AG09309 (cell line): ENCODE results near the gene FBXO44.
A peak's percentile ranks its signal among the peaks of the same experiment; 100 is the strongest.

Experiments
- DNase-seq: peaks from one replicate; pipeline ENCODE4 v3.0.0-alpha.2; 2010; ENCODE audit warnings: low read depth
- H3K4me3 ChIP-seq: 2 replicates; pipeline ENCODE4 v1.5.1; 2011; ENCODE audit warnings: mild to moderate bottlenecking, low read depth, low read length, moderate library complexity; ENCODE audit not compliant: control insufficient read depth
- CTCF ChIP-seq: IDR thresholded peaks from 2 replicates; pipeline ENCODE4 v1.5.1; 2011; ENCODE audit warnings: mild to moderate bottlenecking, low read depth, low read length, inconsistent platforms; ENCODE audit not compliant: insufficient read depth, control insufficient read depth; ENCODE audit errors: missing control alignments

FBXO44 gene

DNA sequence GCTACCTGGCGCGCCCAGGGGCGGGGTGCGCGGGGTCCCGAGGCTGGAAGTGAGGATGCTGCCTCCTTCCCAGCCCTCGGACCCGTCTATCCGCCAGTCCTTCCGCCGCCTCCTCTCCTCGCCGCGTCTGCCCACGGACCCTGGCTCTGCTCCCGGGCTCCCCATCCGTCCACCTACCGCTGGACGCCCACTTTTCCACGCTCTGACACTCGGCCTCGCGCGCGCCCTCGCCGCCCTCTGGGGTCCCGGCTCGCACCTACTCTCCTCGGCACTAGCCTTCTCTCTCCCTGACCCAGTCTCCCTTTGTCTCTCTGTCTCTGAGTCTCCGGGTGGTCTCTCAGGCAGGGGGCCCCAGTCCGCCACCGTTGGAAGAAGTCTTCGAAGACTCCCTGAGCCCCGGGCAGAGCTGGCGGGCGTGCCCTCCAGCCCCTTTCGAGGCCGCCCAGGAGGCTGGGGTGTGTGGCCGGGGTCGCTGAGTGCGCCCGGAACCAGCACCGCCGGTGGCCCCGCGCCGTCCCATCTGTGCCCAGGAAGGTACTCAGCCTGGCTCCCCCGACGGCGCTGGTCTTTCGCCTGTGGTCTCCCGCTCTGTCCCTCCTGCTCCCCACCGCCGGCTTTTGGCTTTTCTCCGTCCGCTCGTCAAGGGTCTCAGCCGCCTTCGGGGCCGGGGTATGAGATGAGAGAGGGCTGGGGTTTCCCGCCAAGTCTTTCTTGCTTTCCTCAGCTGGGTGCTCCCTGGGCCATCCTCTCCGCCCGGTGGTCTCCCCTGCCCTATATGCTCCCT, 37.4 kb downstream of the FBXO44 start:
- H3K4me3 ChIP-seq = no peak overlapping the region
- TF ChIP-seq CTCF = no peak
- no peak for DNase-seq

DNA sequence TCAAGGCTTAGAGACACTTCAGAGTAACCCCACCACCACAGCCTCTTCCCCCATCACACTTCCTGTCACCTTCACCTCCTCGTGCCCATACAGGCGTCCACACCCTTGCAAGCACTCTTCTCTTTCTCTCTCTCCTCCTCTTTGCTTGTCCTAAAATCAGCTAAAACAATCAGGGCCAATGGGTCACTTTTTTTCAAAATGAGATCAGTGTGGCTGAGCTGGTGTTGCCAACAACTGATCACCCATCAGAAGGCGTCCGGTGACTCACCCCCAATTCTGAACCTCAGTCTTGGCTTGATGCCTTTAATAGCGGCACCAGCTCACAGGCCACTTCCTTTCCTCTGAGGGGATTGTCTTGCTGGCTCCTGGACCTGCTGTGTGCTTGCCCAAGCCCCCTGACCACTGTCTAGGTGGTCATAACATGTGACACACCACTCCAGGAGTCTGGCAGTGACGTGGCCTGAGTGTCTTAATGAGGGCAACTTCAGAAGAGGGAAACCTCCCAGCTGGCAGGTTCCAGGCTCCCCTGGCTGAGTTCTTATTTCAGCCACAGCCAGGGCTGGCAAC, 38.4 kb downstream of the FBXO44 start:
- H3K4me3 ChIP-seq = no peak overlapping the region
- DNase-seq = peak; percentile 44
- no peak for TF ChIP-seq CTCF

GRCh38 chr1:11693917-11694316, 39.2 kb downstream of the FBXO44 start:
- H3K4me3 ChIP-seq = no peak overlapping the region

GRCh38 chr1:11695861-11696260, 41.2 kb downstream of the FBXO44 start:
- no peak for TF ChIP-seq CTCF
- no peak overlapping the region for H3K4me3 ChIP-seq
- DNase-seq = no peak

More at GRCh38 chr1:11693917-11694316, 39.2 kb downstream of the FBXO44 start:
- TF ChIP-seq CTCF = no peak
- no peak for DNase-seq

DNA sequence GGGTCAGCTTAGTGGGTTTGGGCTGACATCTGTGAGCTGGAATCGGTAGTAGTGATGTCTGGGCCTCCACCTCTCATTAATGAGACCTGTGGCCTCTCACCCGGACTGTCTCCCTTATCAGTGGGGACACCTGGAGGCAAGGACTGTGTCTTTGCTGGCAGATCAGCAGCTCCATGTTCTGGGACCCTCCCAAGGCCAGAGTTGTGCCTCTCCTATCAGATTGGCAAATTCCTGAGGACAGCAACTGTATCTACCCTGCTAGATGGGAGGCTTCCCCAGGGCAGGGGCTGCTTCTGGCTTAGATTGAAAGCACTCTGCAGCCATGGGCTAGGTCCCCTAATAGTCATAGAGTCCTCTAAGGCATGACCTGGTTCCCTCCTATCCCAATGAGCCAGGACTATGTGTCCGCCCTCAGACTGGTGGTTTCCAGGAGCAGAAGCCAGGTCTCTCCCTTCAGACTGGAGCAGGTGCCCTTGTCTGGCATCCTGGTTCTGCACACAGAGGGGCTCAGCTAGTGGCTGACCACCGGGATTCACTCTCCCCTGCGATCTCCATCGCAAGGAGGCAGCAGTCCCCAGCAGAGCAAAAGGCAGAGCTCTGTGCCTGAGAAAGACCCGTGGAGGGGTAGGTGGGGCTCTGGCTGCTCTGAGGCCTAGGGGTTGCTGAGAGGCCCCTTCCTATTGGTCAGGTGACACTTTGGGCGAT, 42.7 kb downstream of the FBXO44 start:
- no peak for DNase-seq
- H3K4me3 ChIP-seq = no peak overlapping the region
- no peak for TF ChIP-seq CTCF

- no peak for TF ChIP-seq CTCF
- no peak overlapping the region for H3K4me3 ChIP-seq
- no peak for DNase-seq
Observed at GRCh38 chr1:11697893-11698210, 43.2 kb downstream of the FBXO44 start.
